WTC11 (cell line): Measurements from ENCODE around the gene KHDRBS1. TPM values are rescaled to one million over a fixed set of nuclear protein-coding genes. Genes with fewer than 3 reads are reported as not detected.

Experiments
- ATAC-seq: fragments of 200-7000 bp; cut with Tn5 transposase; 2 replicates; pipeline ENCODE4 v1.10.0; 2021; ENCODE audit warnings: mild to moderate bottlenecking, moderate library complexity
- CTCF ChIA-PET: fragments of 300-600 bp; sonication (Branson Sonifier 250); formaldehyde crosslinking; loops from one replicate; lab custom pipeline; 2021; ENCODE audit warnings: antibody characterized with exemption; lab: Charles Lee
- POLR2A ChIA-PET: fragments of 350-600 bp; sonication (Branson Sonifier 250); formaldehyde crosslinking; loops from one replicate; lab custom pipeline; 2021; ENCODE audit warnings: antibody characterized with exemption; lab: Charles Lee
- DNase-seq: peaks from one replicate; pipeline ENCODE4 v3.0.0; 2021; ENCODE audit warnings: low spot score
- H3K27ac Mint-ChIP-seq: 2 replicates; pipeline ENCODE4 v1.8.0; 2021; ENCODE audit warnings: mixed read lengths
- H3K27me3 Mint-ChIP-seq: 2 replicates; pipeline ENCODE4 v1.8.0; 2021; ENCODE audit warnings: low read depth, mild to moderate bottlenecking, moderate library complexity, mixed read lengths
- H3K36me3 Mint-ChIP-seq: 2 replicates; pipeline ENCODE4 v1.8.0; 2021; ENCODE audit warnings: mixed read lengths
- H3K4me1 Mint-ChIP-seq: 2 replicates; pipeline ENCODE4 v1.8.0; 2022; ENCODE audit warnings: mixed read lengths
- H3K4me3 Mint-ChIP-seq: 2 replicates; pipeline ENCODE4 v1.8.0; 2021; ENCODE audit warnings: mild to moderate bottlenecking, moderate library complexity, mixed read lengths
- H3K9me3 Mint-ChIP-seq: 2 replicates; pipeline ENCODE4 v1.8.0; 2021; ENCODE audit warnings: mixed read lengths
- AR ChIP-seq: fragments of 250-450 bp; sonication (Bioruptor Pico); IDR thresholded peaks from 2 replicates; pipeline ENCODE4 v1.9.0; 2021; ENCODE audit warnings: mild to moderate bottlenecking
- ATF6 ChIP-seq: sonication (generic); formaldehyde crosslinking; IDR thresholded peaks from 2 replicates; pipeline ENCODE4 v1.8.1; 2023; ENCODE audit warnings: mild to moderate bottlenecking, missing genetic modification reagents
- CBFB ChIP-seq: sonication (generic); formaldehyde crosslinking; IDR thresholded peaks from 2 replicates; pipeline ENCODE4 v1.8.1; 2022; ENCODE audit warnings: mild to moderate bottlenecking, low read depth, missing genetic modification reagents
- CTCF ChIP-seq: fragments of 200-600 bp; IDR thresholded peaks from 2 replicates; pipeline ENCODE4 v1.8.0; 2022; ENCODE audit warnings: antibody characterized with exemption
- ELF4 ChIP-seq: sonication (generic); formaldehyde crosslinking; IDR thresholded peaks from 2 replicates; pipeline ENCODE4 v1.8.1; 2022; ENCODE audit warnings: low read depth, mild to moderate bottlenecking, moderate library complexity, missing genetic modification reagents
- FOXJ3 ChIP-seq: sonication (generic); formaldehyde crosslinking; IDR thresholded peaks from 2 replicates; pipeline ENCODE4 v1.9.0; 2021; ENCODE audit warnings: missing genetic modification reagents, mild to moderate bottlenecking, borderline replicate concordance
- IRF2 ChIP-seq: sonication (generic); formaldehyde crosslinking; IDR thresholded peaks from 2 replicates; pipeline ENCODE4 v1.8.0; 2022; ENCODE audit warnings: low read depth, missing genetic modification reagents, borderline replicate concordance
- NFATC4 ChIP-seq: fragments of 250-450 bp; sonication (Bioruptor Pico); IDR thresholded peaks from 2 replicates; pipeline ENCODE4 v1.9.0; 2021; ENCODE audit warnings: mild to moderate bottlenecking
- NFE2L1 ChIP-seq: sonication (generic); formaldehyde crosslinking; IDR thresholded peaks from 2 replicates; pipeline ENCODE4 v1.8.1; 2023; ENCODE audit warnings: missing genetic modification reagents
- OVOL2 ChIP-seq: fragments of 250-450 bp; sonication (Bioruptor Pico); IDR thresholded peaks from 2 replicates; pipeline ENCODE4 v1.9.0; 2021; ENCODE audit warnings: mild to moderate bottlenecking, borderline replicate concordance
- PRDM15 ChIP-seq: sonication (generic); formaldehyde crosslinking; IDR thresholded peaks from 2 replicates; pipeline ENCODE4 v1.8.0; 2022; ENCODE audit warnings: missing genetic modification reagents
- STAT6 ChIP-seq: sonication (generic); formaldehyde crosslinking; conservative IDR thresholded peaks from 2 replicates; pipeline ENCODE4 v1.8.1; 2023; ENCODE audit warnings: mild to moderate bottlenecking, low read depth, missing genetic modification reagents, moderate library complexity
- ZMAT4 ChIP-seq: fragments of 250-450 bp; sonication (Bioruptor Pico); IDR thresholded peaks from 2 replicates; pipeline ENCODE4 v1.9.0; 2021; ENCODE audit warnings: mild to moderate bottlenecking
- ZNF138 ChIP-seq: sonication (generic); formaldehyde crosslinking; conservative IDR thresholded peaks from 2 replicates; pipeline ENCODE4 v1.8.1; 2022; ENCODE audit warnings: mild to moderate bottlenecking, moderate library complexity, missing genetic modification reagents
- ZNF232 ChIP-seq: sonication (generic); formaldehyde crosslinking; IDR thresholded peaks from 2 replicates; pipeline ENCODE4 v1.8.0; 2022; ENCODE audit warnings: mild to moderate bottlenecking, missing genetic modification reagents
- total RNA-seq: library from RNA; stranded (reverse); gene quantifications from 3 replicates; pipeline ENCODE4 v1.2.3, GENCODE V29; 2021

The KHDRBS1 gene
- total RNA-seq, 1 experiment from 2014 or later: 264 TPM

GRCh38 chr1:32068957-32069588 is 55.4 kb downstream of the KHDRBS1 start (continued):
- no peak for TF ChIP-seq STAT6 (CRISPR knock-in tag)
- no peak for TF ChIP-seq CBFB (CRISPR knock-in tag)
- no peak for TF ChIP-seq ZNF232 (CRISPR knock-in tag)
- no peak for TF ChIP-seq OVOL2
- no peak for TF ChIP-seq FOXJ3
- TF ChIP-seq PRDM15 (CRISPR knock-in tag): no peak
- no peak for TF ChIP-seq ZMAT4 (CRISPR knock-in tag)
- no peak for TF ChIP-seq IRF2 (CRISPR knock-in tag)
- no peak for TF ChIP-seq AR (CRISPR knock-in tag)
- TF ChIP-seq, all 79 proteins: peak for 0

- DNase-seq: no peak
These were observed 58.3 kb downstream of the KHDRBS1 start for GRCh38 chr1:32071758-32072621.

More at GRCh38 chr1:32071758-32072621, 58.3 kb downstream of the KHDRBS1 start:
- CTCF ChIA-PET: interaction anchor here (0.9 to 3.0 kb wide), 11 partner anchors 10 to 283 kb away, joined by 3 to 76 read pairs (median 7); partner anchors contain the start of gene KPNA6
- Mint-ChIP-seq H3K4me3 (peak overlapping the region; percentile 77), H3K9me3 (no peaks in the 10 kb centered on the region), H3K27me3 (no peaks in the 10 kb centered on the region; the same call in 1 of the 2 replicates), H3K27ac (peak overlapping the region; percentile 96), H3K4me1 (peaks cover 22% of the 10 kb centered on the region), H3K36me3 (peaks cover 3% of the 10 kb centered on the region)
- no peak for ATAC-seq
- POLR2A ChIA-PET: interaction anchor here (0.6 to 2.5 kb wide), 11 partner anchors 9 to 168 kb away, joined by 3 to 34 read pairs (median 6); partner anchors contain the start of genes CCDC28B, KPNA6 and TXLNA
- TF ChIP-seq NFE2L1 (CRISPR knock-in tag) (no peak), AR (CRISPR knock-in tag) (no peak), ZNF138 (no peak), CTCF (no peak), ELF4 (CRISPR knock-in tag) (no peak), ATF6 (CRISPR knock-in tag) (no peak), NFATC4 (CRISPR knock-in tag) (no peak)
